CD14-positive monocyte (primary cell): Measurements from ENCODE around the gene POU2AF1. TPM values are rescaled to one million over a fixed set of nuclear protein-coding genes. Genes with fewer than 3 reads are reported as not detected.

Experiments used
- DNase-seq, 3 donors: peaks; one replicate each; pipeline ENCODE4 v3.0.0-alpha.2; 2011 to 2022
- H2AFZ ChIP-seq: 2 replicates; pipeline ENCODE4 v1.6.0; 2012; ENCODE audit warnings: mild to moderate bottlenecking, low read depth, low read length, inconsistent platforms; ENCODE audit not compliant: insufficient read depth, poor library complexity, severe bottlenecking
- H3K27ac ChIP-seq, 2 donors: 1 replicate in 1 of 2; 2 replicates in 1 of 2; pipeline ENCODE4 v1.5.1; 2012 to 2013; ENCODE audit warnings: low read length in 2 of 2, control low read depth in 1 of 2, inconsistent platforms in 1 of 2, low read depth in 1 of 2, mild to moderate bottlenecking in 1 of 2
- H3K27me3 ChIP-seq, 2 donors: one replicate each; pipeline versions ENCODE4 v1.6.0 to v1.6.1; 2011 to 2013; ENCODE audit warnings: low read length in 2 of 2; ENCODE audit not compliant: control insufficient read depth in 2 of 2, insufficient read depth in 2 of 2
- H3K36me3 ChIP-seq, 2 donors: replicated peaks in 1 of 2; 1 replicate in 1 of 2; 2 replicates in 1 of 2; pipeline versions ENCODE4 v1.5.1 to v1.6.1; 2012 to 2013; ENCODE audit warnings: low read length in 2 of 2, control low read depth in 1 of 2, inconsistent platforms in 1 of 2, mild to moderate bottlenecking in 1 of 2; ENCODE audit not compliant: insufficient read depth in 2 of 2, control insufficient read depth in 1 of 2
- H3K4me1 ChIP-seq, 2 donors: 1 replicate in 1 of 2; 2 replicates in 1 of 2; pipeline versions ENCODE4 v1.5.1 to v1.6.1; 2012 to 2013; ENCODE audit warnings: low read length in 2 of 2, control low read depth in 1 of 2, inconsistent platforms in 1 of 2, mild to moderate bottlenecking in 1 of 2, moderate library complexity in 1 of 2; ENCODE audit not compliant: insufficient read depth in 2 of 2, control insufficient read depth in 1 of 2
- H3K4me2 ChIP-seq: replicated peaks from 2 replicates; pipeline ENCODE3; 2012; ENCODE audit warnings: low read length, moderate library complexity, mild to moderate bottlenecking; ENCODE audit not compliant: poor library complexity, severe bottlenecking; ENCODE audit errors: extremely low read depth
- H3K4me3 ChIP-seq, 3 experiments: fragments of 200-600 bp in 1 of 3; sonication (generic) in 1 of 3; replicated peaks in 1 of 3; 1 replicate in 2 of 3; 2 replicates in 1 of 3; pipeline ENCODE4 v1.5.1; 2011 to 2013; ENCODE audit warnings: low read length in 3 of 3, mild to moderate bottlenecking in 3 of 3, control low read depth in 2 of 3, low read depth in 2 of 3, inconsistent platforms in 1 of 3, moderate library complexity in 1 of 3
- H3K79me2 ChIP-seq: 2 replicates; pipeline ENCODE4 v1.6.0; 2012; ENCODE audit warnings: mild to moderate bottlenecking, control low read depth, inconsistent platforms, low read length, moderate library complexity; ENCODE audit not compliant: insufficient read depth
- H3K9ac ChIP-seq: 2 replicates; pipeline ENCODE4 v1.6.0; 2017; ENCODE audit warnings: low read length, mild to moderate bottlenecking; ENCODE audit not compliant: insufficient read depth, poor library complexity, severe bottlenecking
- H3K9me3 ChIP-seq, 2 donors: replicated peaks in 1 of 2; 1 replicate in 1 of 2; 2 replicates in 1 of 2; pipeline versions ENCODE4 v1.5.1 to v1.6.1; 2012 to 2013; ENCODE audit warnings: low read length in 2 of 2, control low read depth in 1 of 2; ENCODE audit not compliant: control insufficient read depth in 1 of 2, insufficient read depth in 1 of 2
- H4K20me1 ChIP-seq: 2 replicates; pipeline ENCODE4 v1.6.0; 2012; ENCODE audit warnings: mild to moderate bottlenecking, low read length, control low read depth, moderate library complexity; ENCODE audit not compliant: insufficient read depth
- H3K27ac Mint-ChIP-seq, 7 donors: one replicate each; pipeline ENCODE4 v1.8.0; 2020; ENCODE audit warnings: mild to moderate bottlenecking in 7 of 7, mixed read lengths in 7 of 7, moderate library complexity in 6 of 7, inconsistent platforms in 2 of 7
- H3K27me3 Mint-ChIP-seq, 3 donors: one replicate each; pipeline ENCODE4 v1.8.0; 2021 to 2022; ENCODE audit warnings: low read depth in 3 of 3, mild to moderate bottlenecking in 3 of 3, mixed read lengths in 3 of 3, moderate library complexity in 3 of 3, inconsistent platforms in 1 of 3
- H3K36me3 Mint-ChIP-seq, 2 donors: one replicate each; pipeline ENCODE4 v1.8.0; 2020; ENCODE audit warnings: mixed read lengths in 2 of 2, inconsistent platforms in 1 of 2, mild to moderate bottlenecking in 1 of 2
- H3K4me1 Mint-ChIP-seq: one replicate; pipeline ENCODE4 v1.8.0; 2020; ENCODE audit warnings: mild to moderate bottlenecking, mixed read lengths
- H3K4me3 Mint-ChIP-seq, 2 donors: one replicate each; pipeline ENCODE4 v1.8.0; 2020; ENCODE audit warnings: mild to moderate bottlenecking in 2 of 2, mixed read lengths in 2 of 2, moderate library complexity in 1 of 2
- H3K9me3 Mint-ChIP-seq, 7 donors: one replicate each; pipeline ENCODE4 v1.8.0; 2020 to 2022; ENCODE audit warnings: mixed read lengths in 7 of 7, mild to moderate bottlenecking in 6 of 7, moderate library complexity in 6 of 7, inconsistent platforms in 2 of 7
- CTCF ChIP-seq: fragments of 200-600 bp; IDR thresholded peaks from one replicate; pipeline ENCODE4 v1.8.0; 2022; ENCODE audit warnings: antibody characterized with exemption, mild to moderate bottlenecking
- WGBS: methylation state at CpG from one replicate; pipeline ENCODE4 v1.1.5; 2013; ENCODE audit warnings: missing lambda C conversion rate; ENCODE audit not compliant: insufficient coverage; 5-methylcytosine and 5-hydroxymethylcytosine counted together
- intact Hi-C, 2 donors: fragments of 100-400 bp; cut with micrococcal nuclease; formaldehyde crosslinking; loops; one replicate each; pipeline versions ENCODE4 v1.15.0 to v1.15.1; 2023
- polyA plus RNA-seq, 3 donors: library from polyadenylated mRNA; depleted of rRNA in 1 of 3; unstranded in 2 of 3; stranded (reverse) in 1 of 3; fragments of 300-500 nt in 2 of 3; fragments of >200 nt in 1 of 3; fragmentation: Illumina TruSeq in 2 of 3; gene quantifications; 1 replicate in 2 of 3; 2 replicates in 1 of 3; pipeline ENCODE4 v1.2.3, GENCODE V29; 2012 to 2021

Gene POU2AF1
- polyA plus RNA-seq, 3 donors = 0.07 to 0.12 (median 0.09) TPM

GRCh38 chr11:111406589-111406988 is 27.5 kb upstream of the POU2AF1 start:
- intact Hi-C loops = no loop called here
- Histone ChIP-seq H3K79me2 (no peaks in the 10 kb centered on the region), H2AFZ (no peak overlapping the region), H3K4me1 (peaks cover 9 to 20% of the 10 kb centered on the region in 2 donors), H4K20me1 (no peaks in the 10 kb centered on the region), H3K4me2 (no peak overlapping the region), H3K27me3 (no peaks in the 10 kb centered on the region), H3K9ac (no peak overlapping the region), H3K36me3 (no peaks in the 10 kb centered on the region), H3K27ac (no peak overlapping the region), H3K4me3 (no peak overlapping the region), H3K9me3 (no peaks in the 10 kb centered on the region)
- Mint-ChIP-seq H3K9me3 (peaks cover 2 to 17% (median 7%) of the 10 kb centered on the region in 7 donors), H3K27me3 (peaks cover 0 to 1% (median 0%) of the 10 kb centered on the region in 3 donors), H3K4me1 (peaks cover 18% of the 10 kb centered on the region), H3K27ac (no peak overlapping the region), H3K36me3 (no peaks in the 10 kb centered on the region), H3K4me3 (no peak overlapping the region)
- 100% methylated on average over 1 of the region's 1 CpG for WGBS
- TF ChIP-seq CTCF = no peak
- DNase-seq = no peak

- no peak for DNase-seq
- Histone ChIP-seq H3K4me2 (no peak overlapping the region), H3K4me3 (no peak overlapping the region), H3K9ac (no peak overlapping the region), H3K4me1 (peaks cover 9 to 20% of the 10 kb centered on the region in 2 donors), H3K36me3 (no peaks in the 10 kb centered on the region), H3K9me3 (no peaks in the 10 kb centered on the region), H3K79me2 (no peaks in the 10 kb centered on the region), H3K27ac (no peak overlapping the region), H4K20me1 (no peaks in the 10 kb centered on the region), H2AFZ (no peak overlapping the region), H3K27me3 (no peaks in the 10 kb centered on the region)
- H3K36me3 Mint-ChIP-seq = no peaks in the 10 kb centered on the region
- TF ChIP-seq CTCF = no peak
- no peak overlapping the region for H3K27ac Mint-ChIP-seq
- H3K9me3 Mint-ChIP-seq = peaks cover 2 to 17% (median 7%) of the 10 kb centered on the region in 7 donors
- intact Hi-C loops = no loop called here
- H3K27me3 Mint-ChIP-seq = no peaks in the 10 kb centered on the region
- H3K4me3 Mint-ChIP-seq = no peak overlapping the region
- whole genome bisulfite sequencing = 74% methylated on average over 2 of the region's 2 CpGs
- peaks cover 18% of the 10 kb centered on the region for H3K4me1 Mint-ChIP-seq
Measured at GRCh38 chr11:111406091-111406490, 27.0 kb upstream of the POU2AF1 start.
